NCI-H446 (cell line): ENCODE data around the gene MAP4K4.
A peak's percentile ranks its signal among the peaks of the same experiment; 100 is the strongest.

Source experiments
- DNase-seq, 2 experiments: peaks; one replicate each; lab custom pipeline; 2025; lab: John Stamatoyannopoulos, UW

The MAP4K4 gene

GRCh38 chr2:101723371-101724124 lies 26.0 kb downstream of the MAP4K4 start:
- DNase-seq, result no peak

GRCh38 chr2:101724125-101724474 lies 26.6 kb downstream of the MAP4K4 start:
- DNase-seq, result no peak

- no peak for DNase-seq
Observed at GRCh38 chr2:101725038-101725437, 27.5 kb downstream of the MAP4K4 start.

- no peak for DNase-seq
Observed at GRCh38 chr2:101725515-101726192, 28.1 kb downstream of the MAP4K4 start.

- DNase-seq, result no peak
Observed at GRCh38 chr2:101728865-101729264, 31.4 kb downstream of the MAP4K4 start.

- no peak for DNase-seq
Observed at GRCh38 chr2:101729521-101730190, 32.1 kb downstream of the MAP4K4 start.

GRCh38 chr2:101731221-101732054 lies 33.9 kb downstream of the MAP4K4 start:
- DNase-seq, result no peak

GRCh38 chr2:101732199-101732598 lies 34.7 kb downstream of the MAP4K4 start:
- DNase-seq, result no peak

- DNase-seq, result no peak
Observed at GRCh38 chr2:101732773-101733256, 35.3 kb downstream of the MAP4K4 start.

DNA sequence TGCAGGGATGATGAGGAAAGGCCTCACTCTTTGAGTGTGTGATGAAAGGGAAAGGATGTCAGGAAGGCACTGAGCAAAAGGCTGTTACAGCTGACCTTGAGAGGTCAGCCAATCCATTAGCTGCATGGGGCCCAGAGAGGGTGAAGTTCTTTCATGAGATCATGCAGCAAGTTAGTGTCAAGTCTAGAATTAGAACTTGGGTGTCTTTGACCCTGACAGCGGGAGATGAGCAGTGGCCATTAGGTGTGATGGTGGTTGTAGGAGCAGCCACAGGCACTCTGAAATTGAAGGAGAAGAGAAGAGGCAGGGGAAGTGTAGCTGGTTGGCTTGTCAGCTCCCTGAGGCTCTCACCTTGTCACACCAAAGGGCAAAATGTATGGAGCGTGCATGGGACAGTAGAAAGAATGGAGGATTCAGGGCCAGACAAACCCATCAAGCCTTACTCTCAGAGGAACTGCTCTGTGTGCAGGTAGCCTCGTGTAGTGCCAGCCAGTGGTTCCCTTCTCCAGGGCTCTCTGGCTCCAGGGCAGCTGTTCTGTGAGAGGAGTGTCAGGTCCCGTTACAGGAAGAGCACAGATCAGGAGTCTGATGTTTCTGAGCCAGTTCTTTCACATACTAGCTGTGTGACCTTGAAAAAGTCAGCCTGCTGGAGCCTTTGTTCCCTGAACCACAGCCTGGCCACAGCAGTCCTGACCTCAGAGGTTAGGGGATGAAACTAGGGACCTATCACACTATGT lies 35.9 kb downstream of the MAP4K4 start:
- DNase-seq, result no peak

GRCh38 chr2:101734505-101735165 lies 37.1 kb downstream of the MAP4K4 start:
- DNase-seq, result peak in 1 of 2 experiments; percentile 51

DNA sequence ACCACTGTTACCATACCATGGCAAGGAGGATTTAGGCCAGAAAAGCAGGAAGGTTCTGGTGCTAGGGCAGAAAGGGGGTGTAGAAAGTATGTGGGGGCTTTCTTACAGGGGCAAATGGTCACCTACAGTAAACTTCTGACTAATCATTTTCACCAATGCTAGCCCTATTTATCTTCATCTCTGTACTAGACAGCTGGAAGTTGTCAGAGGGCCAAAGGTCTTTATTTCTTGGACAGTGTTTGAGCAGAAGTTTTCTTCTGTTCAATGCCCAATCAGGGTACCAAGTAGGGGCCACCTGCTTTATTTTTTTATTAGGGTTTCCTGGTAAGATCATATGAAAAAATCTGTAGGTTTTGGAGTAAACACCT lies 37.6 kb downstream of the MAP4K4 start:
- no peak for DNase-seq

DNA sequence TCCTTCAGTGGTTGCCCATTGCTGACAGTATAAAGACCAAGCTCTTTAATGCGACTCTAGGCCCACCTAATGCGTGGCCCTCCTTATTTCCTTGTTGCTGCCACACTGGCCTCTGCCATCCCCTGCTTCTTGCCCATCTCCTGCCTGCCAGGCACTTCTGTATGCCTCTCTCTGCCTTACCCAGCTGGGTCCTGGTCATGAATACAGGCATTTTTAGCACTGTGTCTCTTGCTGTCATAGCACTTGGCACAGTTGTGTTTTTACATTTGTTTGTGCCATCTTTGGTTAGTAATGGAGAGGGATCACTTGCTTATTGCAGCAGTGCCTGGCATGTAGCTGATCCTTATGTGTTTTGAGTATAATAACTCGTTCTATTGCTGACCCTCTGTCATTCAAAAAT lies 38.7 kb downstream of the MAP4K4 start:
- no peak for DNase-seq

DNA sequence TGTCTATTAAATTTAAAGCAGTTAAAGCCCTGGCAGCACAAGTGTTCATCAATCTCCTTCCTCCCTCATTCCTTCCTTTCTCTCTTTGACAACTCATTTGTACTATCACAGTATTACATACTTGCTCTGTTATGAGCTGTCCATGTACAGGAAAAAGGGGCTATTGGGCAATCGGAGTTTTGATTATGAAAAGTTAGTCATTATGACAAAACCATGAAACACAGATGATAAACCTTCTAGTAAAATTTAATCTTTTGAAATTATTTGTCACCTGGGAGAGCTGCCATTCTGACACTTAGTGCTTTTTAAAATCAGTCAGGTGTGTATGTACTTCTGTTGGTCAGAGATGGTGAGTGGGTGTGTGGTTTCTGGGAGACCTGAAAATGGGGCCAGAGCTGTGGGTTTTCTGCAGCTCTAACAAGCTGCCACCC lies 39.4 kb downstream of the MAP4K4 start:
- no peak for DNase-seq

DNA sequence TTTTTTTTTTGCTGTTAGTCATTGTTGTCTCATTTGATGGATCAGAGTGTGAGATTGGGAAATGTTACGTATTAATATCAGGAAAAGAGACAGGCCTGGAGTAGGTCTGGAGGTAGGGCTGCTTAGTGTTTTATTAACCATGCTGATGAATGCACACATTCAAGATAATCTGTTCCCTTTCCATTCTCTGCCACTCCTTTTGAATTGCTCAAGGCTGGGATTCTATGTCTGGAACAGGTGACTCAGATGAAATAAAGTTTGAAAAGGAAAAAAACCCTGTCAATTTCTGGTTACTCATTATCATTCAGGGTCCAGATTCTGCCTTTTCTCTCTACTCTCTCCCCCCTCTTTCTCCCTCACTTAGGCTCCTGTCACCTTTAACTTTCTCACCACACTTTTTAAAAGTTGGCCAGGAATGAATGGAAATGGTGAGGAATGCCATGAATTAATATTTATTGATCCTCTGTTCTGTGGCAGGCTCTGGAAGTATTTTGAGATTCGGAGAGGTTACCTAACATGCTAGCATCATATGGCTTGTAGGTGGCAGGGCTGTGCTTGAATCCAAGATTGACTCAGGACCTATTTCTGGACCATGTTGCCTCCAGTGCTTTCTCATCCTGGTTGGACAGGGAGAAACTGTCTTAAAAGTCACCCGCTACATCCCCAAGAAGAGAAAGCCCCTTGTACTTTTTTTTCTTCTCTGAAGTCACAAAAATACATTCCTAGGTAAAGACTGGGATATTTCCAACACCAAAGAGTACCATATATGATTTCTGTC lies 40.2 kb downstream of the MAP4K4 start:
- DNase-seq, result no peak

- no peak for DNase-seq
Observed at GRCh38 chr2:101738649-101739048, 41.1 kb downstream of the MAP4K4 start.

DNA sequence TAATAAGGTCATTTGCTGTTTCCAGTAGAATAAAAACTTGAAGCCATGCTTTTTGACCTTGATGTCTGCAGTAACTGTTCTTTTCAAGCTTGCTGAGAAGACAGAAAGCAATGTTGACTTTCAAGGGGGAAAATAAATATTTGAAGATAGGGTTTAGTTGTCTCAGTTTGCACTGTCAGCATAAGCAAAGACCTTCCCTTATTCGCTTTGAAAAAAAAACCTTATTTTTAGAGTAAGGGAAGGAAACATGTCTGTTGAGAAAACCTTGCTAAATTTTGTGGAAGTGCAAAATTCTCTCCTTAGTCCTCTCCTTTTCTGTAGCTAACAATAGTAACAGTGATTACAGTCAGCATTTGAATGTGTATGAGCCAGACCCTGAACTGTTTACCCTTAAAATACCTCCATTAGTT lies 43.1 kb downstream of the MAP4K4 start:
- no peak for DNase-seq

- no peak for DNase-seq
Observed at GRCh38 chr2:101741775-101742520, 44.4 kb downstream of the MAP4K4 start.

- DNase-seq, result no peak
Observed at GRCh38 chr2:101742547-101742946, 45.0 kb downstream of the MAP4K4 start.
